ENCODE measurements around the gene HLA-A.

The HLA-A gene

DNA sequence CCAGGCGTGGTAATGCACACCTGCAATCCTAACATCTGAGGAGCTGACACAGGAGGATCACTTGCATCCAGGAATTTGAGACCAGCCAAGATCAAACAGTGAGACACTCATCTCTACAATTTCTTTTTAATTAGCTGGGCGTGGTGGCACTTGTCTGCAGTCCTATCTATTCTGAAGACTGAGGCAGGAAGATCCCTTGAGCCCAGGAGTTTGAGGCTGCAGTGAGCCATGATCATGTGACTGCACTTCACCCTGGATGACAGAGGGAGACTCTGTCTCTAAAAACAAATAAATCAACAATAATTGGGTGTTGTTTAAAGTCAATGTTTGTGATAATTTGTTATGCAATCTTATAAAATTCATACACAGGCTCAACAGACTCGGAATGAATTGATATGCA, 18.0 kb upstream of the HLA-A start:
- TF ChIP-seq, protein P1, sequence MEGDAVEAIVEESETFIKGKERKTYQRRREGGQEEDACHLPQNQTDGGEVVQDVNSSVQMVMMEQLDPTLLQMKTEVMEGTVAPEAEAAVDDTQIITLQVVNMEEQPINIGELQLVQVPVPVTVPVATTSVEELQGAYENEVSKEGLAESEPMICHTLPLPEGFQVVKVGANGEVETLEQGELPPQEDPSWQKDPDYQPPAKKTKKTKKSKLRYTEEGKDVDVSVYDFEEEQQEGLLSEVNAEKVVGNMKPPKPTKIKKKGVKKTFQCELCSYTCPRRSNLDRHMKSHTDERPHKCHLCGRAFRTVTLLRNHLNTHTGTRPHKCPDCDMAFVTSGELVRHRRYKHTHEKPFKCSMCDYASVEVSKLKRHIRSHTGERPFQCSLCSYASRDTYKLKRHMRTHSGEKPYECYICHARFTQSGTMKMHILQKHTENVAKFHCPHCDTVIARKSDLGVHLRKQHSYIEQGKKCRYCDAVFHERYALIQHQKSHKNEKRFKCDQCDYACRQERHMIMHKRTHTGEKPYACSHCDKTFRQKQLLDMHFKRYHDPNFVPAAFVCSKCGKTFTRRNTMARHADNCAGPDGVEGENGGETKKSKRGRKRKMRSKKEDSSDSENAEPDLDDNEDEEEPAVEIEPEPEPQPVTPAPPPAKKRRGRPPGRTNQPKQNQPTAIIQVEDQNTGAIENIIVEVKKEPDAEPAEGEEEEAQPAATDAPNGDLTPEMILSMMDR (IDR thresholded peaks at IDR 0.05; ENCODE audit: low read depth, low read length), result no peak
- H3K4me3 ChIP-seq (replicated peaks in 1 of 2; ENCODE audit: low read depth in 2 of 2, low read length in 2 of 2), result no peak overlapping the region
- DNase-seq (ENCODE audit: low read depth in 2 of 2), result no peak

DNA sequence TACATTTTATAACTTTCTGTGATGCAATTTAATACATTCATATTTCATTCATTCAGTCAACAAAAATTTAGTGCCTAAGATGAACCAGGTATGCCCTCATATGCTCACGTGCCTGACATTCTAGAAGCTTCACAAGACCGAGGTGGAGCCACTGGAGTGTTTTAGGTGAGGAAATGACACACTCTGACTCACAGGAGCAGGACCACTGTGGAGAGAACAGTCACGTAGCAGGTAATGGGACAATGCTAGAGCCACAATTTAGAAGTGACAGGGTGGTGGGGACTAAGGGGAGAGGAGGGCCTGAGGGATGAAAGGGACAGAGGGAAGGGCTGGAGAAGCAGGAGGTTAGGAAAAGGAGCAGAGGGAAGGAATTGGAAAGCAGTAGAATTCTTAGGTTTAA, 17.6 kb upstream of the HLA-A start:
- TF ChIP-seq, protein P1 (IDR thresholded peaks at IDR 0.05; ENCODE audit: low read depth, low read length), result no peak
- peak in 1 of 2 donors; percentile 13 for DNase-seq (ENCODE audit: low read depth in 2 of 2)
- H3K4me3 ChIP-seq (replicated peaks in 1 of 2; ENCODE audit: low read depth in 2 of 2, low read length in 2 of 2), result no peak overlapping the region

DNA sequence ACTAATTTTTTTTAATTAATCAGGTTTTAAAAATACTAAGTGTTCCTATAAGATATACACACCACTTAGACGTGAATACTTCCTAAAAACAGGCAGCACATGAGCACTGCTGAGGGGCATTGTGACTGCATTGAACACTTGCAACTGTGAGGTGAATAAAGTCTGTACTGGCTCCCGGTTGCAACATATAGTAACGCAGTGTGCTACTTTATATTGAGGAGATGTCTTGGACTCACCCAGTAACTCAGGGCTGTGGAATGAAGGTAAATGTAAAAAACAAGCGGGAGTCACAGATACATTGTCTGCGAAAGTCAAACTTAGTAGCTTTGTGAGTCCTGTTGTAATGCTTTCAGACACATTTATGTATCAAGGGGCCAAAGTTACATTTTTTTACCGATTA, 17.0 kb upstream of the HLA-A start:
- TF ChIP-seq, protein P1 (IDR thresholded peaks at IDR 0.05; ENCODE audit: low read depth, low read length), result no peak
- no peak overlapping the region for H3K4me3 ChIP-seq (replicated peaks in 1 of 2; ENCODE audit: low read depth in 2 of 2, low read length in 2 of 2)
- DNase-seq (ENCODE audit: low read depth in 2 of 2), result peak in 1 of 2 donors; percentile 7

DNA sequence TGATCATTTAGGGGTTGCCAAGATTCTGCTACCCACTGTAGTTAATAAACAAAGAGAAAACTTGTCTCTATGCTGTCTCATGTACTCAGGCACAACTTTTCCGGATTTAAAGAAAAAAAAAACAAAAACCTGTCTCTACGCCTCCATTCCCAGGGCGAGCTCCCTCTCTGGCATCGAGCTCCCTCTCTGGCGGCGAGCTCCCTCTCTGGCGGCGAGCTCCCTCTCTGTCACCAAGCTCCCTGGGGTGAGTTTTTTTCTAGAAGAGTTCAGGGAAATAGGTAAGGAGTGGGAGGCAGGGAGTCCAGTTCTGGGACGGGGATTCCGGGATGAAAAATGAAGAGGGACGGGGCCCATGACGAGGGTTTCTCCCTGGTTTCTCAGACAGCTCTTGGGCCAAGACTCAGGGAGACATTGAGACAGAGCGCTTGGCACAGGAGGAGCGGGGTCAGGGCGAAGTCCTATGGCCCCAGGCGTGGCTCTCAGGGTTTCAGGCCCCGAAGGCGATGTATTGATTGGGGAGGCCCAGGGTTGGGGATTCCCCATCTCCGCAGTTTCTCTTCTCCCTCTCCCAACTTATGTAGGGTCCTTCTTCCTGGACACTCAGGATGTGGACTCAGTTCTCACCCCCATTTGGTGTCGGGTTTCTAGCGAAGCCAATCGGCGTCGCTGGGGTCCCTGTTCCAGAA, 16.5 kb upstream of the HLA-A start:
- TF ChIP-seq, protein P1 (IDR thresholded peaks at IDR 0.05; ENCODE audit: low read depth, low read length), result no peak
- peak overlapping the region; percentile 57 to 60 for H3K4me3 ChIP-seq (replicated peaks in 1 of 2; ENCODE audit: low read depth in 2 of 2, low read length in 2 of 2)
- DNase-seq (ENCODE audit: low read depth in 2 of 2), result peak; percentile 8 to 24

DNA sequence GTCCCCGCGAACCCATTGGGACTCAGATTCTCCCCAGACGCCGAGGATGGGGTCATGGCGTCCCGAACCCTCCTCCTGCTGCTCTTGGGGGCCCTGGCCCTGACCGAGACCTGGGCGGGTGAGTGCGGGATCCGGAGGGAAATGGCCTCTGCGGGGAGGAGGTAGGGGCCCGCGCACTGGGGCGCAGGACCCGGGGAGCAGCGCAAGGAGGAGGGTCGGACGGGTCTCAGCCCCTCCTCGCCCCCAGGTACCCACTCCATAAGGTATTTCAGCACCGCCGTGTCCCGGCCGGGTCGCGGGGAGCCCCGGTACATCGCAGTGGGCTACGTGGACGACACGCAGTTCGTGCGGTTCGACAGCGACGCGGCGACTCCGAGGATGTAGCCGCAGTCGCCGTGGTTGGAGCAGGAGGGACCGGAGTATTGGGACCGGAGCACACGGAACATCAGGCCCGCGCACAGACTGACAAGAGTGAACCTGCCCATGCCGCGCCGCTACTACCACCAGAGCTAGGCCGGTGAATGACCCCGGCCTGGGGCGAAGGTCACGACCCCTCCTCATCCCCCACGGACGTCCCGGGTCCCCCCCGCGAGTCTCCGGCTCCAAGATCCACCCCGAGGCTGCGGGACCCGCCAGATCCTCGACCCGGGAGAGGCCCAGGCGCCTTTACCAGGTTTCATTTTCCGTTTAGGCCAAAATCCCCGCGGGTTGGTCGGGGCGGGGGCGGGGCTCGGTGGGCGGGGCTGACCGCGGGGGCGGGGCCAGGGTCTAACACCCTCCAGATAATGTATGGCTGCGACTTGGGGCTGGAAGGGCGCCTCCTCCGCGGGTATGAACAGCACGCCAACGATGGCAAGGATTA, 15.7 kb upstream of the HLA-A start:
- peak overlapping the region; percentile 57 to 60 for H3K4me3 ChIP-seq (replicated peaks in 1 of 2; ENCODE audit: low read depth in 2 of 2, low read length in 2 of 2)
- peak; percentile 59 to 72 for DNase-seq (ENCODE audit: low read depth in 2 of 2)
- TF ChIP-seq, protein P1 (IDR thresholded peaks at IDR 0.05; ENCODE audit: low read depth, low read length), result no peak

DNA sequence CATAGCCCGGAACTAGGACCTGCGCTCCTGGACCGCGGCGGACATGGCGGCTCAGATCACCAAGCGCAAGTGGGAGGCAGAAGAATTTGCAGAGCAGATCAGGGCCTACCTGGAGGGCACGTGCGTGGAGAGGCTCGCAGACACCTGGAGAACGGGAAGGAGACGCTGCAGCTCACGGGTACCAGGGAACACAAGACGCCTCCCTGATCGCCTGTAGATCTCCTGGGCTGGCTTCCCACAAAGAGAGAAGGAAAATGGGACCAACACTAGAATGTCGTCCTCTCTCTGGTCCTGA, 15.1 kb upstream of the HLA-A start:
- TF ChIP-seq, protein P1 (IDR thresholded peaks at IDR 0.05; ENCODE audit: low read depth, low read length), result no peak

More for the DNA sequence above, 15.1 kb upstream of the HLA-A start:
- DNase-seq (ENCODE audit: low read depth in 2 of 2), result no peak
- H3K4me3 ChIP-seq (replicated peaks in 1 of 2; ENCODE audit: low read depth in 2 of 2, low read length in 2 of 2), result peak overlapping the region; percentile 57 to 60
